ENCODE data around the gene CCDC97. TPM values are rescaled to one million over a fixed set of nuclear protein-coding genes. Genes with fewer than 3 reads are reported as not detected.

Gene CCDC97
- total RNA-seq = 10 to 100 TPM; 13.4 to 30.0 (median 18.5) TPM

DNA sequence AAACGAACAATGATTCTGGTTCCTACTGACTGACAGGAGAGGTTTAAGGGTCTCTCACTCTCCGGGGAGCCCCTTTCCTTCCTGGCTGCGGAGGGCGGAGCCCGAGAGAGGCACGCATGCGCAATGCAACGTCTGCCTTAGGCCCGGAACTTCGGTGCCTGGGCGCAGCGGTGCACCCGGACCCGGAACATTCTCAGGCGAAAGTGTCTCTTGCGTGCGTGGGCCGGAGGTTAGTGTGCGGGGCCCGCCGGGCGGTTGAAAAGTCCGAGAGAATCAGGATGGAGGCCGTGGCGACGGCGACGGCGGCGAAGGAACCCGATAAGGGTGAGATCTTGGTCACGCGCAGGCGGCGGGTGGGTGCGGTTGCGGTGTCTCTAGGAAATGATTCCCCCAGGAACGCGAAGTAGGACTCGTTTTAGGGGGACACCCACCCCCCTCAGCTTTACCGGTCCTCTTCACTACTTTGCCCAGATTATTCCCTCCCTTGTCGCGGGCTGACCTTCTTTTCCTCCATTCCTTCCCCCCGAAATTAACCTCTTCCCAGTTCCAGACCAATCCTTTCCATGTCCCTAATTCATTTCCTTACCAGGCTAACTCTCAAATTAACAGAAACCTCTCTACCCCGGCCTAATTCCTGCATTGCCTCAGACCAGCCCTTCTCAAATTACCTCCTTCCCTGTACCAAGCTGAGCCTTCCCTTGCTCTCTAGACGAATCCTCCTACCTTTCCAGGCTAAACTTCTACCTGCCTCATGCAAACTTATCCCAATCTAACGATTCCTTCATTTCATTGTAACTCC, at the start of gene CCDC97:
Gene CCDC97, plus strand, starts transcription at position 140 of the 799 bp plus-strand sequence. Its CDS starts 139 bp downstream, at position 279.
- WGBS = under 1% methylated on average over 46 of the region's 47 CpGs
- peak; percentile 90 to 93 for DNase-seq (ENCODE audit: low spot score in 2 of 2)
- H3K4me1 ChIP-seq = peaks cover 42% of the 10 kb centered on the region

DNA sequence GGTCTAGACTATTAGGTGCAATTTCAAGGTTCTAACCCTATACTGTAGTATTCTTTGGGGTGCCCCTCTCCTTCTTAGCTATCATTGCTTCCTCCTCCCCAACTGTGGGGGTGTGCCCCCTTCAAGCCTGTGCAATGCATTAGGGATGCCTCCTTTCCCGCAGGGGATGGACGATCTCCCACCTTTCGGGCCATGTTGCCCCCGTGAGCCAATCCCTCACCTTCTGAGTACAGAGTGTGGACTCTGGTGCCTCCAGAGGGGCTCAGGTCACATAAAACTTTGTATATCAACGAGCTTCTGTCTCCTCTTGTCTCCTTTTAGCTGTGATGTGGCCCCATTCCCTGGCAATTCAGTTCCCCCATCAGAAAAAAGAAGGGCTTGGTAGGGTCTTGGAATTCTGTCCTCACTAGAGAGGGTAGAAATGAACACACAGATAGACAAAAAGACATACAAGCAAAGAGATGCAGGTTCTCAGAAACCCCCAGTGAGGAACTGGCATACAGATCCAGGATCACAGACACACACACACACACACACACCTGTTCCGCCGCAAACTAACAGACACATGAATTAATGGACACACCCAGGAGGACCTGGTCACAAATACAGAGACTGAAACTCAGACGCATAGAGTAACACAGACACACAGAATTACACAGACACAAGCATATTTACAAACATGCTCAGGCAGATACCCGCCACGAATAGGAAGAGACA, 48.3 kb upstream of the CCDC97 start:
- 53% methylated on average over 10 of the region's 10 CpGs for WGBS
- no peak for DNase-seq (ENCODE audit: low spot score in 2 of 2)
- Histone ChIP-seq H3K27ac (peak overlapping the region; percentile 100), H3K9me3 (no peaks in the 10 kb centered on the region), H3K36me3 (peaks cover 34% of the 10 kb centered on the region), H3K4me3 (peak overlapping the region; percentile 80), H3K27me3 (no peaks in the 10 kb centered on the region), H3K4me1 (peaks cover 28% of the 10 kb centered on the region)
- TF ChIP-seq POLR2AphosphoS5 (IDR thresholded peaks at IDR 0.05) = no peak
- no peak for TF ChIP-seq EP300 (IDR thresholded peaks at IDR 0.05)
- no peak for TF ChIP-seq POLR2A (IDR thresholded peaks at IDR 0.05)
- TF ChIP-seq, protein P1, sequence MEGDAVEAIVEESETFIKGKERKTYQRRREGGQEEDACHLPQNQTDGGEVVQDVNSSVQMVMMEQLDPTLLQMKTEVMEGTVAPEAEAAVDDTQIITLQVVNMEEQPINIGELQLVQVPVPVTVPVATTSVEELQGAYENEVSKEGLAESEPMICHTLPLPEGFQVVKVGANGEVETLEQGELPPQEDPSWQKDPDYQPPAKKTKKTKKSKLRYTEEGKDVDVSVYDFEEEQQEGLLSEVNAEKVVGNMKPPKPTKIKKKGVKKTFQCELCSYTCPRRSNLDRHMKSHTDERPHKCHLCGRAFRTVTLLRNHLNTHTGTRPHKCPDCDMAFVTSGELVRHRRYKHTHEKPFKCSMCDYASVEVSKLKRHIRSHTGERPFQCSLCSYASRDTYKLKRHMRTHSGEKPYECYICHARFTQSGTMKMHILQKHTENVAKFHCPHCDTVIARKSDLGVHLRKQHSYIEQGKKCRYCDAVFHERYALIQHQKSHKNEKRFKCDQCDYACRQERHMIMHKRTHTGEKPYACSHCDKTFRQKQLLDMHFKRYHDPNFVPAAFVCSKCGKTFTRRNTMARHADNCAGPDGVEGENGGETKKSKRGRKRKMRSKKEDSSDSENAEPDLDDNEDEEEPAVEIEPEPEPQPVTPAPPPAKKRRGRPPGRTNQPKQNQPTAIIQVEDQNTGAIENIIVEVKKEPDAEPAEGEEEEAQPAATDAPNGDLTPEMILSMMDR (IDR thresholded peaks at IDR 0.05) = no peak

More for the DNA sequence above, at the start of gene CCDC97:
- Histone ChIP-seq H3K36me3 (peaks cover 41% of the 10 kb centered on the region), H3K27me3 (no peaks in the 10 kb centered on the region), H3K9me3 (no peaks in the 10 kb centered on the region), H3K4me3 (peak within 1 kb of the TSS; percentile 85), H3K27ac (peak within 1 kb of the TSS; percentile 98)
- TF ChIP-seq EP300 (IDR thresholded peaks at IDR 0.05) = no peak
- peak in 1 of 2 donors; percentile 59 for TF ChIP-seq POLR2A (IDR thresholded peaks at IDR 0.05)
- TF ChIP-seq, protein P1 (IDR thresholded peaks at IDR 0.05) = no peak
- peak; percentile 20 to 92 (median 85) for TF ChIP-seq POLR2AphosphoS5 (IDR thresholded peaks at IDR 0.05)

DNA sequence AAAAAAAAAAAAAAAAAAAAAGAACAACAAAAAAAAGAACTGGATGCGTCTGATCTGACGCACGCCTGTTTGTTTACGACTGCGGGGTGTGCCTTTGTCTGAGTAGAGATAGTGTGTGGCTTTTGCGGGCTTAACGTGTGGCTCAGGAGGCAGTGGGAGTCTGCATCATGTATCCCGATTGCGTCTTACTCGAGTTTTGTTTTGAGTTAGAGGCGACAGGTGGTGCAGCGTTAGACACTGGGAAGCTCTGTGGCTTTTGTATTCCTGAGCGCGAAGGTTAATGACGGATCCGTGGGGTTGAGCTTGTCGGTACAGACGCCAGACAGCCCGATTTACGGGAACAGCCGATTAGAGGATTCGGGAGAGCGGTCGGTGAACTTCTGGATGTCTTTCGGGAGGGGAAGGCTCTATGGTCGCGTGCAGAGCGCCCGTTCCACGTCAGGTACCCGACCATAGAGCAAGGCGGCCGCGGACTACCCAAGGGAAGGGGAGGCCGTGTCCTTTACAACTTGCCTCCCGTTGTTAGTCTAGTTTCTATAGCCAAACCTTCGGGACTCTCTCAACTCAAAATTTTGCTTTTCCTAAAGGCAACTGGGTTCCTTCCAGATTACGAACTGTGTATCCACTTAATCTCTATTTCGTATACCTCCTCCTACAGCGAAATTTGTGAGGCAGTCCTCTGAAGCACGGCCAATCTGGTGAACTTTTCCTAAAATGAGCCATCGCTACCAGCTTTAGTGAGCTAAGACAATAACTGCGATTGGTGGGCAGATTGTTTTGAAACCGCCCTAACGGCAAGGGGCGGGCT, 46.7 kb upstream of the CCDC97 start:
- H3K4me3 ChIP-seq = peak overlapping the region; percentile 80
- WGBS = 1% methylated on average over 34 of the region's 46 CpGs
- DNase-seq (ENCODE audit: low spot score in 2 of 2) = peak; percentile 84 to 86
- peaks cover 26% of the 10 kb centered on the region for H3K36me3 ChIP-seq
- peak; percentile 52 to 79 for TF ChIP-seq POLR2A (IDR thresholded peaks at IDR 0.05)
- peak; percentile 22 to 91 (median 49) for TF ChIP-seq POLR2AphosphoS5 (IDR thresholded peaks at IDR 0.05)
- TF ChIP-seq, protein P1 (IDR thresholded peaks at IDR 0.05) = no peak
- no peak for TF ChIP-seq EP300 (IDR thresholded peaks at IDR 0.05)
- peak overlapping the region; percentile 100 for H3K27ac ChIP-seq
- H3K9me3 ChIP-seq = no peaks in the 10 kb centered on the region
- peaks cover 41% of the 10 kb centered on the region for H3K4me1 ChIP-seq
- H3K27me3 ChIP-seq = no peaks in the 10 kb centered on the region

DNA sequence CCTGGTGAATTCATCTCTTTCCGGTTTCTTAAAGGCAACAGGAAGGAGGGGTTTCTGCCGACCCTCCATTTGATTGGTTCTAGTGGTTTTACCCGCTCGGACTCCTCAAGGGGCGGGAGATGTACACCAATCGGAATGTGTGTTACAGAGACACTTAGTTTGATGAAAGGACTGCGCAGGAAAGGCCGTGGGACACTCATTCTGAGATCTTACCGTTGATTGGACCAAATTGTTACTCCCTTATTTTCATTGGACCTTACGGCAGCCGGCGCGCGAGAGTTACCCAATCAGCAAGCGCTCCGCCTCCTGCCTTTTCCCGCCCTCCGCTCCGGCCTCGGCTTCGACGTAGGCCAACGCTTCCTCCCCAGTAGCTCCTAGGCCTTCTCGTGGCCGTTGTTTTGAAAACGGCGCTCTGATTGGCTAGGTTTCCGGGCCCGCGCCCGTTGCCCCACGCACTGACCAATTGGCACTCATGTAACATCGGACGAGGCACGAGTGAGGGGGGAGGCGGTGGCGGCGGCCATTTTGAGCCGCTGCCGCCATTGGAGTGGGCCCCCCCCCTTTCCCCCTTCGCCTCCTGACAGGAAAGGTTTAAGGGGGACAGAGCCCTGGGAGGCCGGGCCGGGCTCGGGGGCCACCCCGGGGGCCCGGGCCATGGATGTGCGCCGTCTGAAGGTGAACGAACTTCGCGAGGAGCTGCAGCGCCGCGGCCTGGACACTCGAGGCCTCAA, 46.0 kb upstream of the CCDC97 start, which contains the start of gene HNRNPUL1:
Gene HNRNPUL1, plus strand, starts transcription at position 523 of the 731 bp plus-strand sequence. Its CDS starts 132 bp downstream, at position 655.
- H3K4me1 ChIP-seq = peaks cover 41% of the 10 kb centered on the region
- under 1% methylated on average over 41 of the region's 55 CpGs for WGBS
- H3K27me3 ChIP-seq = no peaks in the 10 kb centered on the region
- peak; percentile 99 to 100 for DNase-seq (ENCODE audit: low spot score in 2 of 2)
- H3K9me3 ChIP-seq = no peaks in the 10 kb centered on the region
- peaks cover 26% of the 10 kb centered on the region for H3K36me3 ChIP-seq
- H3K27ac ChIP-seq = peak within 1 kb of the TSS; percentile 100
- peak within 1 kb of the TSS; percentile 83 for H3K4me3 ChIP-seq
- TF ChIP-seq, protein P1 (IDR thresholded peaks at IDR 0.05) = no peak
- TF ChIP-seq EP300 (IDR thresholded peaks at IDR 0.05) (no peak), POLR2AphosphoS5 (IDR thresholded peaks at IDR 0.05) (peak; percentile 64 to 75 (median 67)), POLR2A (IDR thresholded peaks at IDR 0.05) (peak in 1 of 2 donors; percentile 31)

Data from suprapubic skin (tissue), 4 donors.